DND-41 (cell line): ENCODE results near the gene ITFG1.
"Not testable (repeated sequence)": the region's sequence is repeated elsewhere in the genome, so short reads cannot be mapped to it uniquely, and the experiment has no call there.

Source experiments
- CTCF ChIP-seq: IDR thresholded peaks from 2 replicates; pipeline ENCODE4 v1.5.1; 2012; ENCODE audit warnings: borderline replicate concordance, low read length, moderate library complexity, mild to moderate bottlenecking; ENCODE audit not compliant: poor library complexity, severe bottlenecking; ENCODE audit errors: extremely low read depth
- EZH2 ChIP-seq: IDR thresholded peaks from 3 replicates; pipeline ENCODE4 v1.6.1; 2012; ENCODE audit warnings: borderline replicate concordance, low read depth, mild to moderate bottlenecking, moderate library complexity, low read length, inconsistent platforms; ENCODE audit not compliant: severe bottlenecking

DNA sequence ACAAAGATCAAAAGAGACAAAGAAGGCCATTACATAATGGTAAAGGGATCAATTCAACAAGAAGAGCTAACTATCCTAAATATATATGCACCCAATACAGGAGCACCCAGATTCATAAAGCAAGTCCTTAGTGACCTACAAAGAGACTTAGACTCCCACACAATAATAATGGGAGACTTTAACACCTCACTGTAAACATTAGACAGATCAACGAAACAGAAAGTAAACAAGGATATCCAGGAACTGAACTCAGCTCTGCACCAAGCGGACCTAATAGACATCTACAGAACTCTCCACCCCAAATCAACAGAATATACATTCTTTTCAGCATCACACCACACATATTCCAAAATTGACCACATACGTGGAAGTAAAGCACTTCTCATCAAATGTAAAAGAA, 20.8 kb downstream of the ITFG1 start:
- not testable (repeated sequence) for TF ChIP-seq CTCF, EZH2
